ENCODE results near the gene ROBO2. TPM values are rescaled to one million over a fixed set of nuclear protein-coding genes. Genes with fewer than 3 reads are reported as not detected.

Gene ROBO2
- total RNA-seq, 1 donor from 2014 or later = 22.7 TPM

DNA sequence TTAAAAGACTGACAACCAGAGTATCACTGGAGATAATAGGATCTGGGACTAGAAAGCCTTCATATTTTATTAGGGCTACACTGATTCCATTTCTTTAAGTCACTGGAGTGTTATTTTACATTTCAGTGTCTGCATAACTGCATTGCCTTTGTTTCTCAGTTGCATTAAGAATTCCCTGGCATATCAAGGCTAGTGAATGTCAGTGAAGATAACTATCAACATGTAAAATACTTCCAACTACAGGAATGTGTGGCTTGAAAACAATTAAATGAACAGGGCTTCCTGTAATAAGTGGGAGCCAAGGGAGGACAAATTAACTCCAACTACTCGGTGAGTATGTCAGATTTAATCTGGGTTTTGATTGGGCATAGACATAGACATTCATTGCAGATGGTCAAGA is 628.5 kb downstream of the ROBO2 start:
- no peak overlapping the region for H3K4me3 Mint-ChIP-seq
- peaks cover 2% of the 10 kb centered on the region for H3K9me3 Mint-ChIP-seq
- H3K36me3 Mint-ChIP-seq = no peaks in the 10 kb centered on the region
- TF ChIP-seq, protein P1, sequence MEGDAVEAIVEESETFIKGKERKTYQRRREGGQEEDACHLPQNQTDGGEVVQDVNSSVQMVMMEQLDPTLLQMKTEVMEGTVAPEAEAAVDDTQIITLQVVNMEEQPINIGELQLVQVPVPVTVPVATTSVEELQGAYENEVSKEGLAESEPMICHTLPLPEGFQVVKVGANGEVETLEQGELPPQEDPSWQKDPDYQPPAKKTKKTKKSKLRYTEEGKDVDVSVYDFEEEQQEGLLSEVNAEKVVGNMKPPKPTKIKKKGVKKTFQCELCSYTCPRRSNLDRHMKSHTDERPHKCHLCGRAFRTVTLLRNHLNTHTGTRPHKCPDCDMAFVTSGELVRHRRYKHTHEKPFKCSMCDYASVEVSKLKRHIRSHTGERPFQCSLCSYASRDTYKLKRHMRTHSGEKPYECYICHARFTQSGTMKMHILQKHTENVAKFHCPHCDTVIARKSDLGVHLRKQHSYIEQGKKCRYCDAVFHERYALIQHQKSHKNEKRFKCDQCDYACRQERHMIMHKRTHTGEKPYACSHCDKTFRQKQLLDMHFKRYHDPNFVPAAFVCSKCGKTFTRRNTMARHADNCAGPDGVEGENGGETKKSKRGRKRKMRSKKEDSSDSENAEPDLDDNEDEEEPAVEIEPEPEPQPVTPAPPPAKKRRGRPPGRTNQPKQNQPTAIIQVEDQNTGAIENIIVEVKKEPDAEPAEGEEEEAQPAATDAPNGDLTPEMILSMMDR (conservative IDR thresholded peaks at IDR 0.05) = no peak
- H3K27ac Mint-ChIP-seq = no peak overlapping the region
- no peaks in the 10 kb centered on the region for H3K27me3 Mint-ChIP-seq
- peaks cover 3% of the 10 kb centered on the region for H3K4me1 Mint-ChIP-seq (ENCODE audit: unreplicated experiment)
- DNase-seq (ENCODE audit: extremely low spot score, unreplicated experiment) = no peak

GRCh38 chr3:77672016-77672415 is 632.1 kb downstream of the ROBO2 start:
- Mint-ChIP-seq H3K4me1 (ENCODE audit: unreplicated experiment) (peaks cover 3% of the 10 kb centered on the region), H3K27ac (no peak overlapping the region), H3K9me3 (no peaks in the 10 kb centered on the region), H3K27me3 (no peaks in the 10 kb centered on the region), H3K4me3 (no peak overlapping the region), H3K36me3 (no peaks in the 10 kb centered on the region)
- no peak for DNase-seq (ENCODE audit: extremely low spot score, unreplicated experiment)
- TF ChIP-seq, protein P1 (conservative IDR thresholded peaks at IDR 0.05) = no peak

- H3K4me1 Mint-ChIP-seq (ENCODE audit: unreplicated experiment) = peaks cover 14% of the 10 kb centered on the region
- no peak for DNase-seq (ENCODE audit: extremely low spot score, unreplicated experiment)
- H3K9me3 Mint-ChIP-seq = peaks cover 10% of the 10 kb centered on the region
- H3K27me3 Mint-ChIP-seq = no peaks in the 10 kb centered on the region
- H3K27ac Mint-ChIP-seq = no peak overlapping the region
- no peak overlapping the region for H3K4me3 Mint-ChIP-seq
- peaks cover 8% of the 10 kb centered on the region for H3K36me3 Mint-ChIP-seq
- TF ChIP-seq, protein P1 (conservative IDR thresholded peaks at IDR 0.05) = no peak
Observed at GRCh38 chr3:77682162-77682561, 642.3 kb downstream of the ROBO2 start.

GRCh38 chr3:77684115-77684514 is 644.2 kb downstream of the ROBO2 start:
- peaks cover 10% of the 10 kb centered on the region for H3K9me3 Mint-ChIP-seq
- no peak for DNase-seq (ENCODE audit: extremely low spot score, unreplicated experiment)
- H3K4me3 Mint-ChIP-seq = no peak overlapping the region
- TF ChIP-seq, protein P1 (conservative IDR thresholded peaks at IDR 0.05) = no peak
- H3K27me3 Mint-ChIP-seq = no peaks in the 10 kb centered on the region
- no peaks in the 10 kb centered on the region for H3K4me1 Mint-ChIP-seq (ENCODE audit: unreplicated experiment)
- H3K27ac Mint-ChIP-seq = no peak overlapping the region
- H3K36me3 Mint-ChIP-seq = peaks cover 8% of the 10 kb centered on the region

- DNase-seq (ENCODE audit: extremely low spot score, unreplicated experiment) = no peak
- no peak overlapping the region for H3K27ac Mint-ChIP-seq
- peaks cover 8% of the 10 kb centered on the region for H3K36me3 Mint-ChIP-seq
- peaks cover 10% of the 10 kb centered on the region for H3K9me3 Mint-ChIP-seq
- TF ChIP-seq, protein P1 (conservative IDR thresholded peaks at IDR 0.05) = no peak
- H3K4me3 Mint-ChIP-seq = no peak overlapping the region
- no peaks in the 10 kb centered on the region for H3K27me3 Mint-ChIP-seq
- H3K4me1 Mint-ChIP-seq (ENCODE audit: unreplicated experiment) = no peaks in the 10 kb centered on the region
Observed at GRCh38 chr3:77685713-77686112, 645.8 kb downstream of the ROBO2 start.

DNA sequence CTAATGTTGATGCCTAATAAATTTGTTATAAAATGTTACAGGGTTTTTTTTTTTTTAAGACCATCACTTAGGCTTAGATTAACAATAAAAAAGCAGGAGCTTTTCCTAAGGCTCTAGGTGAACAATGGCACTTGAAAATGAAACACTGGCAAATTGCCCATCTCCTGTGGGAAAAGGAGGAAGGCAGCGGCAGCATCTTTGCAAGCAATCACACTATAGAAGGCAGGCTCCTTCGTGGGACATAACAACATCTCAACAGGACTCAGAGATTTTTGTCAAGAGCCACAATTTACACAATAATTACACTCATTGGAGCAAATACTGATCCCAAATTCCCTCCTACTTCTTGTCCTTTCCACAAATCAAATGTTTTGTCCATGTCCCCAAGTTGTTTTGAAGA is 646.7 kb downstream of the ROBO2 start:
- Mint-ChIP-seq H3K9me3 (peaks cover 12% of the 10 kb centered on the region), H3K4me3 (no peak overlapping the region), H3K27me3 (no peaks in the 10 kb centered on the region), H3K27ac (no peak overlapping the region), H3K4me1 (ENCODE audit: unreplicated experiment) (no peaks in the 10 kb centered on the region), H3K36me3 (peaks cover 8% of the 10 kb centered on the region)
- TF ChIP-seq, protein P1 (conservative IDR thresholded peaks at IDR 0.05) = no peak
- no peak for DNase-seq (ENCODE audit: extremely low spot score, unreplicated experiment)

Measured in type B pancreatic cell (in vitro differentiated cells).